Peyer's patch (tissue), 4 donors: ENCODE measurements around the gene LAPTM5.

Experiments
- CTCF ChIP-seq, 6 experiments: fragments of 450-650 bp in 4 of 6; fragments of 200-600 bp in 2 of 6; sonication (generic) in 1 of 6; IDR thresholded peaks; one replicate each; pipeline ENCODE4 v1.5.1; 2017 to 2019; ENCODE audit warnings: antibody characterized with exemption in 6 of 6, mild to moderate bottlenecking in 3 of 6, moderate library complexity in 1 of 6
- POLR2A ChIP-seq, 2 donors: fragments of 450-650 bp; IDR thresholded peaks; one replicate each; pipeline ENCODE4 v1.5.1; 2017; ENCODE audit warnings: antibody characterized with exemption in 2 of 2, mild to moderate bottlenecking in 2 of 2, moderate library complexity in 2 of 2

GRCh38 chr1:30775433-30775975, 17.9 kb upstream of the LAPTM5 start:
- TF ChIP-seq CTCF (IDR thresholded peaks at IDR 0.05): no peak
- no peak for TF ChIP-seq POLR2A (IDR thresholded peaks at IDR 0.05)
